ENCODE measurements around the gene MATK.
"Not testable (repeated sequence)": the region's sequence is repeated elsewhere in the genome, so short reads cannot be mapped to it uniquely, and the experiment has no call there.

- TF ChIP-seq POLR2A (IDR thresholded peaks at IDR 0.05); CTCF (IDR thresholded peaks at IDR 0.05 in 4 of 5, conservative IDR thresholded peaks at IDR 0.05 in 1 of 5): not testable (repeated sequence)
Observed at GRCh38 chr19:3765757-3766156, 20.4 kb downstream of the MATK start.
